NOMO-1 (cell line): ENCODE measurements around the gene LTBP4.

Source experiments
- DNase-seq, 2 experiments: peaks; one replicate each; lab custom pipeline; 2025; ENCODE audit not compliant: unreplicated experiment in 2 of 2; lab: John Stamatoyannopoulos, UW

Gene LTBP4

GRCh38 chr19:40592170-40592569, 9.0 kb upstream of the LTBP4 start:
- peak; percentile 21 to 67 for DNase-seq

GRCh38 chr19:40594255-40594654, 6.9 kb upstream of the LTBP4 start:
- no peak for DNase-seq

GRCh38 chr19:40594657-40595091, 6.5 kb upstream of the LTBP4 start:
- no peak for DNase-seq

GRCh38 chr19:40596608-40597328, 4.4 kb upstream of the LTBP4 start:
- DNase-seq, result no peak

GRCh38 chr19:40597329-40597838, 3.8 kb upstream of the LTBP4 start:
- DNase-seq, result no peak

- peak; percentile 67 to 68 for DNase-seq
Observed at GRCh38 chr19:40598121-40598917, 2.9 kb upstream of the LTBP4 start.

GRCh38 chr19:40598918-40599307, 2.3 kb upstream of the LTBP4 start:
- no peak for DNase-seq

GRCh38 chr19:40599331-40599901, 1.8 kb upstream of the LTBP4 start:
- no peak for DNase-seq

GRCh38 chr19:40599902-40600569, 1.1 kb upstream of the LTBP4 start:
- DNase-seq, result no peak

GRCh38 chr19:40600570-40601133, 517 bp upstream of the LTBP4 start:
- DNase-seq, result no peak

GRCh38 chr19:40603071-40603388, 1.9 kb downstream of the LTBP4 start:
- no peak for DNase-seq

- peak; percentile 97 for DNase-seq
Observed at GRCh38 chr19:40603389-40604170, 2.4 kb downstream of the LTBP4 start.

- no peak for DNase-seq
Observed at GRCh38 chr19:40604171-40604646, 3.0 kb downstream of the LTBP4 start.

- no peak for DNase-seq
Observed at GRCh38 chr19:40604647-40605215, 3.6 kb downstream of the LTBP4 start.

GRCh38 chr19:40605216-40605971, 4.2 kb downstream of the LTBP4 start:
- peak; percentile 69 to 80 for DNase-seq

GRCh38 chr19:40607311-40608239, 6.4 kb downstream of the LTBP4 start:
- DNase-seq, result no peak

- no peak for DNase-seq
Observed at GRCh38 chr19:40608240-40608621, 7.1 kb downstream of the LTBP4 start.

- DNase-seq, result no peak
Observed at GRCh38 chr19:40608957-40609356, 7.8 kb downstream of the LTBP4 start.
